HG02973 (cell line): ENCODE measurements around the gene MYL2.

Experiments
- ATAC-seq: cut with Tn5 transposase; IDR thresholded peaks from one replicate; pipeline ENCODE4 v1.9.1; 2021; ENCODE audit warnings: moderate library complexity; ENCODE audit not compliant: unreplicated experiment

The MYL2 gene

DNA sequence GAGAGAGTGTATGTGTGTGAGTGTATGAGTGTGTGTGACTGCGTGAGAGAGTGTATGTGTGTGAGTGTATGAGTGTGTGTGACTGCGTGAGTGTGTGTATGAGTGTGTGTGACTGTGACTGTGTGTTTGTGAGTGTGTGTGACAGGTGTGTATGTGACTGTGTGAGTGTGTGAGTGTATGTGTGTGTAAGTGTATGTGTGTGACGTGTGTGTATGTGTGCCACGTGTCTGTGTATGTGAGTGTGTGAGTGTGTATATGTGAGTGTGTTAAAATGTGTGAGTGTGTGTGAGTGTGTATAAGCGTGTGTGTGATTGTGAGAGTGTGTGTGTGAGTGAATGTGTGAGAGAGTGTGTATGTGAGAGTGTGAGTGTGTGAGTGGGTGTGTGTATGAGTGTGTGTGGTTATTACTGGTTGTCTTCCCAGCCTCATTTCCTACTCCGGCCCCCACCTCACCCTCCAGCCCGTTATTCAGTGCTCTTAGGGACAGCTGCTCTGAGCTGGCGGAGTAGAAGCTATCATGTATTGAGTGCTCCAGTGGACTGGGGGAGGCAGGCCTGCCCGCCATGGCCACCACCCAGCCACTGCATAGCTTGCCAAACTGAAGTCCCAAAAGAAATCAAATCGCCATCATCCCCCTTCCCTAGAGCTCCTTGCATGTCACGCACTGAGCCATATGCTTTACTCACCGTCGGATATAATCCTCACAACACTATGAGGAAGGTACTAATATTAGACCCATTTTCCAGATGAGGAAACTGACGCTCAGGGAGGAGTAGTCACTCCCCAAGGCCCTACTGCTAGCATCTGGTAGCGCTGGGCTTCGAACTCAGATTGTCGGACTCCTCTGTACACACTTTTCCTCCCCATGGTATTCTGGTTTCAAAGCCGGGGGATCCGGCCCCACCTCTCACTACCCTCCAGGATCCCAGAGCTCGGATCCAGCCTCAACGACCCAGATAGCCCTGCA, 10.3 kb upstream of the MYL2 start:
- ATAC-seq = no peak

DNA sequence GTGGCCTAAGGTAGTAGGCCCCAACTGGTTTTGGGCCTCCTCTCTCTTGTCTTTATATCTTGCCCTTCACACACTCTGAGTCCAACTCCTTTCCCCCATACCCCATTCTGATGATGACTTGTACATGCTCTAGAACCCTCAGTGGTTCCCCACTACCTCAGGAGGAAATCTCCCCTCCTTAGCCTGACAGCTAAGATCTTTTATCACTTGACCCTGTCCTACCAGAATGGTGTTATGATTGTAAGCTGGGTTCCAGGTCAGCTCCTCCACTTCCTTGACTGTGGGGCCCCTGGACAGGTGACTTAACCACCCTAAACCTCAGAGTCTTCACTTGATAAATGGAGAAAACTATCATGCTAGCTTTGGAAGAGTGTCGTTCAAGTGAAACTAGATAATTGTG, 9.4 kb upstream of the MYL2 start:
- no peak for ATAC-seq

DNA sequence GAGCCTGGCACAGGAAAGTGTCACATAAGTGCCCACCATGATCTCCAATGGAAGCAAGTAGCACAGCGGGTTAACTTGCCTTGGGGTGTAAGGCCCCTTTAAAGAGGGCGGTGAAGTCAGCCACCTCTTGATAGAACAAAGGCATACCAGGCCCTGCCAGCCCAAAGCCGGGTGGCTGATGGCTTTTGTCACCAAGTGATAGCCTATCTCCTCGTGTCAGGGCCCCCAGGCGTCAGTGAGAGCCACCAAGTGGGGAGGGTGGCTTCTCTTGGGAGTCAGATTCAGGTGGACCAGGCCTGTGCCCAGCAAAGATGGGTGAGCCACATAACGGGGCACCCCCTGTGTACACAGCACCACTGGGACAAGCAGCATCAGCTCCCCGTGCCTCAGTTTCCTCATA, 8.3 kb upstream of the MYL2 start:
- no peak for ATAC-seq

DNA sequence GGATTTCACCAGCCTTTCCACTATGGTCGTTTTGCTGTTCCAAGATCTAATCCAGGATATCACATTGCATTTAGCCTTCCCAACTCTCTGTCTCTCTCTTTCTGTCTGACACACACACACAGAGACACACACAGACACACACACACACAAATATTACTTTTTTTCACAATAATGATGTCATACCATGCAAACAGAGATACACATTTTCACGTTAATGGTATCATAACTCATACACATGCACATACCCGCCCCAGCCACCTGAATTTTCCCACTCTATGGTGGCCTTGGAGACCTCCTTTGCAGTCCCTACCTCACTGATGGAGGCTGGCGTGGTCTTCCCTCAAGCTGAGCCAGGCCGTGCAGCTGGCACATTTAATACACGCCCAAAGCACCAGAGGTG, 7.2 kb upstream of the MYL2 start:
- ATAC-seq = no peak

DNA sequence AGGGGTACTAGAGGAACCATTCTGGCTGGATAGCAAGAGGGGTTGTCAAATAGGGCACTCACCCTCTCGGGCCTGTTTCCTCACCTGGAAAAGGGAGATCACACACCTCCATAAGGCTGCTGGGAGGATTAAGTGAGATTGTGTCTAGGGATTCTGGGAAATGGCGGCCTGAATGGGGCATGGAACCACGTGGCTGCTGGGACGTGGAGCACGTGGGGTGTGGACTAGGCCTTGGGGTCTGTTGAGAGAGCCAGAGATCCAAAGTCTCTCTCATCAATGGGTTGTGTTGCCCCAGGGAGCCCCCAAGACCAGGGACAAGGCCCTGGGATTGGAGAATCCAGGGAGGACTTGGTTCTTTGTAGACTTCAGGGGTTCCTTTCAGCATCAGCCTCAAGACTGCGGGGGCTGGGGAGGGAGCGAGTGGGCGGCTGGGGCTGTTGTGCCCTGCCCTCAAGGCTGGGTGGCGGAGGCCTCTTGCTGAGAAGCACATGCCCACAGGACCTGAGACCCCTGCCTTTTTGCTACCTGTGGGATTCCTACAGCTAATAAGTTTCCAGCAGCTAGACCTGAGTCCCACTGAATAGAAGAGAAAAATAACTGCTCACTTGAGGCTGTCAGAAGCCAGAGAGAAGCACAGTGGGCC, 3.4 kb upstream of the MYL2 start:
- ATAC-seq = no peak

DNA sequence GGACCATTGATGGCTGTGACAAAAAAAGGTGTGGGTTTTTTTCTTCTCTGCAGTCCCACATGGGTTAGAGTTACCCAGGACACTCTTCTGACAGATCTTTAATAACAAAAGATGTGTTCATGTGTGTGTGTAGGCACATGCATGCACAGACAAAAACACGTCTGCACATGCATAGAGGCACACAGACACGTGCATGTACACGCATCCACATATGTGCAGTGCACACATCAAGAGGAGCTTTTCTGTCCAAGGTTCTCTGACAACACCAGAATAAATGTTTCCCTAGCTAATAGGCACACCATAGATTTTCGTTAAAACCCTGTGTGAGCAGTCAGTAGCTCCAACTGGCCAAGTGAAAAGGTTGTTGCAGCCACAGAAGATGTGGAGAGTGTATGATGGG, 2.8 kb upstream of the MYL2 start:
- ATAC-seq = no peak

DNA sequence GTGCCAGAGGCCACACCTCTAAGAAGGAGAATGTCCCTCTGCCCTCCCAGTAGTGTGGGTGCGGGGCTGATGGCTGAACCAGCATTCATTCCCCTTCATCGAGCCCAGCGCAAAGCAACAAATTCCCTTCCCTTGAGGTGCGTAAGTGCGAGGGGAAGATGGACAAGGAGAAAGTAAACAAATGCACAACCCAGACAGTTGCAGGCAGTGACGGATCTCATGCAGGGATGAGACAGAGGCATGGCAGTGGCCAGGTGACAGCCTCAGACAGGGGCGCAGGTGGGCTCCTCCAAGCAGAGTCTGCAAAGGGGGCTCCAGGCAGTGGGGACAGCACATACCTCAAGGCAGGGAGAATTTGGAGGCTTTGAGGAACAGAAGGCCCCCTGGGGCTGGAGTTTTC, 2.3 kb upstream of the MYL2 start:
- no peak for ATAC-seq

DNA sequence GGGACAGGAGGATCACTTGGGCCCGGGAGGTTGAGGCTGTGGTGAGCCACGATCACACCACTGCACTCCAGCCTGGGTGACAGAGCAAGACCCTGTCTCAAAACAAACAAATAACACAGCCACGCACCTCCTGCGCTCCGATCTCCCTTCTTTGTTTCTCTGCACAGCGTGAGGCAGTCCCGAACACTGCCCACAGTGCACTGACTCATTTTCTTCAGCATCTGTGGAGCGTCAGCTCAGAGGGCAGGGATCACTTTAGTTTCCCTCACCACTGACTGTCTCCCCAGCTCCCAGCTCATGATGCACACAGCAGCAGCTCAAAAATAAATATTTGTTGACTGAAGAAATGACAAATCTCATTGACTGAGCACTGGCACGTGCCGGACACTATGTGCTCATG, 883 bp upstream of the MYL2 start:
- ATAC-seq = no peak

DNA sequence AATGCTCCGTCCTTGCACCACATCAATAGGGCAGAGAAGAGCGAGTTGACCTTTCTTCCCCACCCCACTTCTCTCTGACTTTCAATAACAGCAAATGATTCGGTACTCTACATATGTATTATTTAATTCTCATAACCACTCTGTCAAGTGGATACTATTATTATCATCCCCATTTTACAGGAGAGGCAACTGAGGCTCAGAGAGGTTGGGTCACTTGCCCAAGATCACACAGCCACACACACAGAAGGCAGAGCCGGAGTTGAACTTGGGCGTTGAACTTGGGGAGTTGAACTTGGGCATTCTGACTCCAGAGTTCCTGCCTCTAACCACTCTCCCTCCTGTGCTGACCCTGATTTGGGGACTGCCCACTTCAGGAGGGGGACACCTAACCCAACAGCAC, 659 bp downstream of the MYL2 start:
- no peak for ATAC-seq

DNA sequence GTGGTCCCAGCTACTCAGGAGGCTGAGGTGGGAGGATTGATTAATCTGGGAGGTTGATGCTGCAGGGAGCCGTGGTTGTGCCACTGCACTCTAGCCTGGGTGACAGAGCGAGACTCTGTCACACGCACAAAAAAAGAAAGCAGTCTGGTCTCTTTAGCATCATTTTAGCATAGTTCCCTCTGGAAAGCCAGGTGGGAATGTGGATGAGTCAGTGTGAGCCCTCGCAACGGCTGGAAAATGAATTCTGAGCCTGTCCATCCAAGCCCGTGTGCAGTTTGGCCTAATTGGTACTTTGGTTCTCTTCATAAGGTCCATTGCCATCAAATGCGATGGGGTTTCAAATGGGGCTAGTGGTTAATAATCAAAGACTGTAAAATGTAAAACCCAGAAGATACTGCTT, 2.4 kb downstream of the MYL2 start:
- ATAC-seq = no peak

DNA sequence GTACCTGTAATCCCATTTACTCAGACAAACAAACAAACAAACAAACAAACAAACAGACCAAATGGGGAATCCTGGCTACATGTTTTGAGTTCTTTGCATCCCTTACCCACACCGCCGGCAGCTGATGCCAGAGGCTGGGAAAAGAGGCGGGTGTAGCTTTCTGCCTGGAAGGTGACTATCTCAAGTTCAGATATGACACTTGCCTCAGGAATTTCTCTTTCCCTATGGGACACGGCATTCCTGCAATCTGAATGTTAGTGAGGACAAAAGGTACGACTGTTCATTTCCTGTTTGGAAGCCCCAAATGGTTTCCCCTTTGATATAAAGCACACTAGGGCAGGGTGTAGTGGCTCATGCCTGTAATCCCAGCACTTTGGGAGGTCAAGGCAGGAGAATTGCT, 2.9 kb downstream of the MYL2 start:
- ATAC-seq = no peak

DNA sequence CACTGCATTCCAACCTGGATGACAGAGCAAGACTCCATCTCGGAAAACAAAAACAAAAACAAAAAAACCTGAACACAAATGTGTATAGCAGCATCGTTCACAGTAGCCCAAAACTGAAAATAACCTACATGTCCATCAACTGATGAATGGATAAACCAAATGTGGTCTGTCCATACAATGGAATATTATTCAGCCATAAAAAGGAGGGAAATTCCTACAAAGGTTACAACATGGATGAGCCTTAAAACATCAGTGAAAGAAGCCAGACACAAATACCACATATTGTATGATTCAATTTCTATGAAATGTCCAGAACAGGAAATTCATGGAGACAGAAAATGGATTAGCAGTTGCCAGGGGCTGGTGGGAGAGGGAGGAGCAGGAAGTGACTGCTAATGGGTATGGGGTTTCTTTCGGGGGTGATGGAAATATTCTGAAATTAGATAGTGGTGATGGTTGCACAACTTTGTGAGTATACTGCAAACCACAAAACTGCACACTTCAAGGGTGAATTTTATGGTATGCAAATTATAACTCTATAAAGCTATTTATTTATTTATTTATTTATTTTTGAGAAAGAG, 4.0 kb downstream of the MYL2 start:
- ATAC-seq = no peak

DNA sequence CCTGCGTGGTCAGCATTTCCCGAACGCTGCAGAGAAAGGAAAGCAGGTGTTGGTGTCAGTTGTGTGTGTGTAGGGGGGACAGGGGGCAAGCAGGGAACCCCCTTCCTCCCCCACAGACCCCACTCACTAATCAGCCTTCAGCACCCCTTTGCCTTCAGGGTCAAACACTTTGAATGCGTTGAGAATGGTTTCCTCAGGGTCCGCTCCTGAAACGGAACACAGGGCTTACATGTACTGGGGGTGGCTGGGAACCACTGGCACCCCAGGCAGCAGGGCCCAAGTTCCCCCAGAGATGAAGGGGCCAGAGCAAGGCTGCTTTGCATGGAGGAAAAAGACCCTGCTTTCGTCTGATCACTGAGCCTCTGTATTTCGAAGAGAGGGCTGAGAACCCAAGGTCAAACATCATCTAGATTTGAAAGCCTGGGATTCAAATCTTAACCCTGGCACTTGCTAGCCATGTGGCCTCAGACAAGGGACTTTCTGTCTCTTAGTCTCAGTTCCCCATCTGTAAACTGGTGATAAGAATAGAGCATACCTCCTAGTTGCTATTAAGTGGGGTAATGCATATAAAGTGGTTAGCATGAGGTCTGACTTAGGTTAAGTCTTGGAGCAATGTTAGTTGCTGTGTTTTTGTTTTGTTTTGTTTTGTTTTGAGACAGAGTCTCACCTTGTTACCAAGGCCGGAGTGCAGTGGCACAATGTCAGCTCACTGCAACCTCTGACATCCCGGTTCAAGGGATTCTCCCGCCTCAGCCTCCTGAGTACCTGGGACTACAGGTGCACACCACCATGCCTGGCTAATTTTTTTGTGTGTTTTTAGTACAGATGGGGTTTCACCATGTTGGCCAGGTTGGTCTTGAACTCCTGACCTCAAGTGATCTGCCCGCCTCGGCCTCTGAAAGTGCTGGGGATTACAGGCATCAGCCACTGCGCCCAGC, 7.0 kb downstream of the MYL2 start:
- peak; percentile 97 for ATAC-seq

DNA sequence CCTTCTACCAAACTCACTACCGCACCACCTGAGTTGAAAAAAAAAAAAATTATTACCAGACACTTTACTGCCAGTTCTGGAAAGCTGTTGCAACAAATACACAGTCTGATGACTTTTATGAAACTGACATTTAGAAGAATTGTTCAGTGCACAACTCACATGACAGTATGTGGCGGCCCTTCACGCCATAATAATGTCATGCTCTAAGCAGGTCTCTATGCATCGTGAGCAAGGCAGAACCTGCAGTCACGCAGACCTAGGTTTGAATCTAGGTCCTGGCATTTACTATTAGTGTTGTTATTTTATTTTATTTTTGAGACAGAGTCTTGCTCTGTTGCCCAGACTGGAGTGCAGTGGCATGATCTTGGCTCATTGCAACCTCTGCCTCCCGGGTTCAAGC, 8.1 kb downstream of the MYL2 start:
- ATAC-seq = no peak

DNA sequence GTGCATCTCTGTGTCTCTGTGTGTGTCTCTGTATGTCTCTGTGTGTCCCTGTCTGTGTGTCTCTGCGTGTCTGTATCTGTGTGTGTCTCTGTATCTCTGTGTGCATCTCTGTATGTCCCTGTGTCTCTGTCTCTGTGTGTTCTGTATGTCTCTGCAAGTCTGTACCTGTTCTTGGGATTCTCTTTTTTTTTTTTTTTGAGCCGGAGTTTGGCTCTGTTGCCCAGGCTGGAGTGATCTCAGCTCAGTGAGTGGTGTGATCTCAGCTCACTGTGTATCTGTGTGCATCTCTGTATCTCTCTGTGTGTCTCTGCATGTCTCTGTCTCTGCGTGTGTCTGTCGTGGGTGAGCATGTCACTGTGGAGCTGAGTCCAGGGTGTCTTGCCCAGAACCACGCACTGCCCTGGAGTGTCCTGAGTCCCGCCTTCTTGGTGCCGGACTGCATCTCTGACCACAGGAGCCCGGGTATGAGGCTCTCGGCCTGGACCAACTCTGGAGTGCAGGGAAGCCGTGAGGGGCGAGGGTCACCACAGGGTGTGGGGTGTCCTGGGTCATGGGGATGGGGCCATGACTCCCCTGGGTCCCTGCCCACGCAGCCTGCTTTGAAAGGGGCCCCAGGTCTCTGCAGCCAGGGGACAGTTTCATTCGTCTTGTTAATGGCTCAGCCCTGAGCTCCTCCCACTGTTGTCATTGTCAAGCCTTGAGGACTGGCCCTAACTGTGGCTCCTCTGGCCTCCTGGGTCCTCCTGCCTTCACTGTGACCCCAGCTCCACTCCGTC, 11.8 kb downstream of the MYL2 start:
- no peak for ATAC-seq

DNA sequence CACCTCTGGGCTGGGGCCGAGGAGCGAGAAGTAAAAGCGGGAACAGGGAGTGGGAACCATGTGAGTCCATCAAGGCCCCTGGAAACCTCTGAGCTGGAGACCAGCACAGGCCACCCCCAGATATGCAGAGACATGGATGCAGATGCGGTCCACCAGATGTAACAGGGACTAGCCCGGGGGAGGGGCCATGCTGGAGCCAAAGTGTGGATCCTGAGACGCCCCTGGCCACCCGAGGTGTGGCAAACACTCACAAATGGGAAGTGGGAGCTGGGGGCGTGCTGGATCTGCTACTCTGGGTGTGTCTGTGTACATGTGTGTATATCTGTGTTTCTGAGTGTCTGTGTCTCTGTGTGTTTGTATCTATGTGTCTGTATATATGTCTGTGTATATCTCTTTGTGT, 12.8 kb downstream of the MYL2 start:
- no peak for ATAC-seq

DNA sequence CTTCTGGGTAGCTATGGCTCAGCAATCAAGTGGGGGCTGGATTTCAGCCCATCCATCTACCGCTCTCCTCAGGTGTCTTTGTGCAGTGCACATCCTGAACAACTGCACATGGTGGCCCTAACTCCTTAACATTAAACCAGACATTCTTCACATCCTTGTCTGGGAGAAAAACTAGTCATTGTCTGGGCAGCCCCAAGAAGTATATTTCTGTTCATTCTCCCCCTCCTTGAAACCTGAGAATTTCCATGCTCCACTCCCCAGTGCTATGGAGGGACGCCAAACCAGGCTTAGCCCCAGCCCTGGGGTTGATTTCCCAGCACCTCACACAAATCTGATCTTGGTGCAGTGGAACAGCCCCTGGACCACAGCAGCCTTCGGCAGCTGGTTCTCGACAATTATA, 13.4 kb downstream of the MYL2 start:
- no peak for ATAC-seq

DNA sequence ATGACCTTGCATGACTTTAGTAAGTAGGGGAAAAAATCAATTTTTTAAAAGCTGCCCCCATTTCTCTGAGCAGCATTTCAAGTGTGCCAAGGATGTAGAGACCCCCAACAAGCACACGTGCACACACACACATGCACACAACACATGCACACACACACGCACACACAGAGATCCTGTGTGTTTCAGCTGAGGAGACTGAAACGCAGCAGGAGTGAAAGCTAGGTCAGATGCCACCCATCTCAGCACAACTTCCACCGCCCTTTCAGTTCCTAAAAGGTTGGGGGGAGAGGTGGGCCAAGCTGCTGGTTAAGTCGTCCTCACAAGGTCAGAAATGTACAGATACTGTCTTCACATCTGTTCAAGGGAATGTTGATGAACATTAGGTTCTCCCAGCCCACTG, 13.9 kb downstream of the MYL2 start:
- no peak for ATAC-seq

DNA sequence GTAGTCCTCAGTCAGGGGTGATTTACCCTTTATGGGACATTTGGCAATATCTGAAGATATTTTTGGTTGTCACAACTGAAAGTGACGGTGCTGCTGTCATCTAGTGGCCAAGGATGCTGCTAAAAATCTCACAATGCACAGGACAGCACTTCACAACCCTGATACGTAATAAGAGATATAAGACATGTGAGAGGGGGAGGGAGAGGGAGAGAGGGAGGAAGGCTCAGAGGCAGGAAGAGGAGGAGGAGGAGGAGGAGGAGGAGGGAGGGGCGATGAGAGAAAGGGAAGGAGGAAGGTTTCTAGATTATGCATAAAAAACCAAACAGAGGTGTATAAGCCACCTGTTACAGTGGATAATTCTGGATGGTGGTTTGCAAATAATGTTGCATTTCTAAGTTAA, 14.3 kb downstream of the MYL2 start:
- no peak for ATAC-seq

DNA sequence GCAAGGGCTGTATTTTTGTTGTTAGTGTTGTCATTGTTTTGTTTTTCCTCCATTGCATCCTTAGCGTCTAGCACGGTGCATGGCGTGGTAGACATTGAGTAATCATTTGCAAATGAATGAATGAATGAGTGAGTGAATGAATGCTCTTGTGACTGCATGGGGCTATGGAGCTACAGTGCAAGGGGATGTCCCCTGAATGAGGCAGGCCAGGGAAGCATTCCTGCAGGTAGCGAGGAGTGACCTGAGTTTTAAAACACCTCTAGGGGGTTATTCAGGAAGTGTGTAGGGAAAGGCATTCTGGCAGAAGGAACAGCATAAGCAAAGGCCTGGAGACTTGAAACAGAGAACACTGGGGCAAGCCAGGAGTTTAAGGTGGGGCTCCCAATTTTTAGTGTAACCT, 16.9 kb downstream of the MYL2 start:
- no peak for ATAC-seq
